Stimulated activated CD8-positive, alpha-beta memory T cell treated with anti-CD3 and anti-CD28 coated beads, Interleukin-12 subunit alpha, Interleukin-12 subunit beta, amount 100 ng/mL, for 1 hour (primary cell): ENCODE measurements around the gene ELL.
"Not testable (repeated sequence)": the region's sequence is repeated elsewhere in the genome, so short reads cannot be mapped to it uniquely, and the experiment has no call there.

Source experiments
- DNase-seq: peaks from one replicate; pipeline ENCODE4 v3.0.0-alpha.2; 2020; ENCODE audit warnings: low read depth

Gene ELL

DNA sequence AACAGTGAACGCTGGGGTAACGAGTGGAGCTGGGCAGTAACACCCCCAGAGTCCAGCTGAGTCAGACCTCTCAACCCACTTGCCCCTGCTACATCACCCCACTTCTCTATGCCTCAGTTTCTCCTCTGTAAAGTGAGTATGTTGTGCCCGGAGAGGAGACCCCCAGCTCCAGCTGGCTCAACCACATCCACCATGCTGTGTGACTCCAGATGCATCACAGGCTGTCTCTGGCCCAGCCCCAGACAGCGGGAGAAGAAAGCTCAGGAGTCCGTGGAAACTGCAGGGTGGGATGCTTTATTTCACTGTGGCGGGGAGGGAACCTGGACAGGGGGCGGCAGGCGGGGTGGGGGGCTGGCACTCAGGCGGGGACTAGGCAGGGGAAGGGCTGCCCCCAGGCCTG is 9.6 kb upstream of the ELL start:
- DNase-seq = no peak

DNA sequence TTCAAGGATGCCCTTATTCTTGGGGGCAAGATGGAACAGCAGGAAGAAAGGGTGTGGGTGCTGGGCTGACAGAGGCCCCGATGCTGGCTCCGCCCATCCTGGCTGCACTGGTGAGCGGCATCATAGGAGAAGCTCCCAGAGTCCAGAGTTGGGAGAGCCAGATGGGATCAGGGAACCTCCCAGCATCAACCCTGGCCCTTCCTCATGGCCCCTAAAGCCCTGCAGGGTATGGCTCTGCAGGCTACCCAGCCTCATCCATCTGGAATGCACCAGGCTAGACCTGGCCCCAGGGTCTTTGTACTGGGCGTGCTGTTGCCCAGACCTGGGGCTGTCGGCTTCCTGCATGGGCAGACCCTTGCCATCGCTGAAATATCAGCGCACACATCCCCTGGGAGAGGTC is 7.9 kb upstream of the ELL start:
- DNase-seq = no peak

DNA sequence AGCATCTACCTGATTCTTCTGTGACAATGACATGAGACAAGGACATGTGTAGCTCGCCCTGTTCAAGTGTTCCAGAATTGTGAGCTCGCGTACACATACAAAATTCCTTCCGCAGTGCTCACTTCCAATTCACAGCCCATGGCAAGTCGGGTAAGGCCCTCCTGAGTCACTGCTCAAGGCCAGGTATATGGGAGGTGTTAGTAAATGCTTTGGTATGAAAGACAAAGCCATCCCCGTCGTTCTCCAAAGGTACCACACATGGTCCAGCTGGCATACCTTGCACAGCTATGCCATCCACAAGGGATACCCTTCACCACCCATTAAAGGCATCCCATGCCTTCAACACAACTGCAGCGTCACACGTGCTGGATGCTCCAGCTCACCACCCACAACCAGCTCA is 4.4 kb upstream of the ELL start:
- no peak for DNase-seq

DNA sequence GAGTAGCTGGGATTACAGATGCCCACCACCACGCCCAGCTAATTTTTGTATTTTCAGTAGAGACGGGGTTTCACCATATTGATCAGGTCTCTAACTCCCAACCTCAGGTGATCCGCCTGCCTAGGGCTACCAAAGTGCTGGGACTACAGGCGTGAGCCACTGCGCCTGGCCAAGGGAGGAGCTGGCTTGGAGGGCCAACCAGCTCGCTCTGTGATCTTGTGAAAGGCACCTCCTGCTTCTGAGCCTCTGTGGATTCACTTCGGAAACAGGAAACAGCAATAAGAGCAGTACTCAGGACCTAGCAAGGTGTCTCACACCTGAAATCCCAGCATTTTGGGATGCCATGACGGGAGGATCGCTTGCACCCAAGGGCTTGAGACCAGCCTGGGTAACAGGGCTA is 2.0 kb upstream of the ELL start:
- no peak for DNase-seq

DNA sequence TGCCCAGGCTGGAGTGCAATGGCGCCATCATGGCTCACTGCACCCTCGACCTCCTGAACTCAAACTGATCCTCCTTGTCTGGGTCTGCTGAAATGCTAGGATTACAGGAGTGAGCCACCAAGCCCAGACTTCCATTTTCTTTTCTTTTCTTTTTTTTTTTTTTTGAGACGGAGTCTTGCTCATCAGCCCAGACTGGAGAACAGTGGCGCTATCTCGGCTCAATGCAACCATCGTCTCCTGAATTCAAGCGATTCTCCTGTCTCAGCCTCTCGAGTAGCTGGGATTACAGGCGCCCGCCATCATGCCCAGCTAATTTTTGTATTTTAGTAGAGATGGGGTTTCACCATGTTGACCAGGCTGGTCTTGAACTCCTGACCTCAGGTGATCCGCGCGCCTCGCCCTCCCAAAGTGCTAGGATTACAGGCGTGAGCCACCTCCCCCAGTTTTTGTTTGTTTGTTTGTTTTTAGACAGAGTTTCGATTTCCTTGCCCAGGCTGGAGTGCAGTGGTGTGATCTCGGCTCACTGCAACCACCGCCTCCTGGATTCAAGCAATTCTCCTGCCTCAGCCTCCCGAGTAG is 1.1 kb upstream of the ELL start:
- not testable (repeated sequence) for DNase-seq

DNA sequence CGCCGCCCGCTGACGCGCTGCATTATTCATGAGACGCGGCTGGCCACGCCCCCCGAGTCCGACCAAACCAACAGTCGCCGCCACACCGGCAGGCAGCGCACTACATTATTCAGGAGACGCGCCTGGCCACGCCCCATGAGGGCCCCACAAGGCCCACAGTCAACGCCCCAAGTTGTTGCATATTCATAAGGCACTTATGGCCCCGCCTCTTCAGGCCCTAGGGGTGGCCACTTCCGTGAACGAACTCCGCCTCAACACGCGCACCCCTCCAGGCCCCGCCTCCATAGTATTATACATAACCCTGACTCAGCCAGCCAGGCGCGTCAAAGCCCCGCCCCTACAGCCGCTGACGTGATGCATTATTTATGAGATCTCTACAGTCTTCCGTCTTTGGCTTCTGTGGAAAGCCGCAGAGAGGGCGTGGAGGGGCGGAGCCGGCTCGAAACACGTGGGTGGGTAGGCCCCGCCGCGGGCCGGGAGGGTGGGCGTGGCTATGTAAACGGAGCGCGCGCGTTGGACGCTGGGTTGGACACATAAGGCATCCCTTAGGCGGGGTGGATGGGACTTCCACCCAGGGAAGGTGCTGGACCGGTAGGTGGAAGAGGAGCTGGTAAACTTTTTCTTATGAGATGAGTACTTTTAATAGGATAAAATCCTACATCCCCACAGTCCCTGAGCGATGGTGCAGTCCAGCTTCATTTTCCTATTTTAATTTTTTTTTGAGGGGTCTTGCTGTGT is 423 bp upstream of the ELL start:
- peak; percentile 100 for DNase-seq

DNA sequence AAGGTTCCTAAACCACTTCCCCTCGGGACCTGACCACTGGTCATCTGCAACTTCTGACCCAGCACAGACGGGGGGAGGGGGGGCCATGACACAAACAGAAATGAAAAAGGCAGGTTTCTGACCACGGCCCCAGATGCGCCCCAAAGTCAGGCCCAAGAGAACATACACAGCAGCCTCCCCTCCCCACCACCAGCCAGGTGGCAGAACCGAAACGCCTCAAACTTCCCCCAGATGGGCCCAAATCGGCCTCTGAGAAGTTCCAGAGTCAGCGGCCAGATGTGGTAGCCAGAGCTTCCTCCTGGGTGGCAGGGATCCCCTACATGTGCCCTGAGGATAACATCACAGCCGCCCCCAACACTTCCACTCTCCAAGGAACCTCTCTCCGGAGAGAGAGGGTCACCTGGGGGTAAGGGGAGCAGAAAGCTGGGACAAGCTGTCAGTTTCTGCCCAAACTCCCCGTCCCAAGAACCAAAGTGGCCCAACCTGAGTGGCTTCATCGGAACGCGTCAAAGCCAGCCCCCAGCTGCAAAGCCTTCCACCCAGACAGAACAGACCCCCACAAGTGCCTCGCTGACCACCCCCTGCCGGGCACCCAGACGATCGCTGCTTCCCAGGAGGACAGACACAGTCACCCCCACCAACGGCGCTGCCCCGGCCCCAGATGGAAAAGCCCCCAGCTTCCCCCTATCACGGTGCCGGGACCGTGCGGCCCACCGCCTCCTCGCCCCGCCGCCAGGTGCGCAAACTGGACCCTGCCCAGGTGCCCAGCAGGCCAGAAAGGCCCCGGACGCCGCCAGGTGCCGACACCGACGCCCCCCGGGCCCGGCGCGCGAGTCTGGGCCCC is 800 bp downstream of the ELL start:
- no peak for DNase-seq

DNA sequence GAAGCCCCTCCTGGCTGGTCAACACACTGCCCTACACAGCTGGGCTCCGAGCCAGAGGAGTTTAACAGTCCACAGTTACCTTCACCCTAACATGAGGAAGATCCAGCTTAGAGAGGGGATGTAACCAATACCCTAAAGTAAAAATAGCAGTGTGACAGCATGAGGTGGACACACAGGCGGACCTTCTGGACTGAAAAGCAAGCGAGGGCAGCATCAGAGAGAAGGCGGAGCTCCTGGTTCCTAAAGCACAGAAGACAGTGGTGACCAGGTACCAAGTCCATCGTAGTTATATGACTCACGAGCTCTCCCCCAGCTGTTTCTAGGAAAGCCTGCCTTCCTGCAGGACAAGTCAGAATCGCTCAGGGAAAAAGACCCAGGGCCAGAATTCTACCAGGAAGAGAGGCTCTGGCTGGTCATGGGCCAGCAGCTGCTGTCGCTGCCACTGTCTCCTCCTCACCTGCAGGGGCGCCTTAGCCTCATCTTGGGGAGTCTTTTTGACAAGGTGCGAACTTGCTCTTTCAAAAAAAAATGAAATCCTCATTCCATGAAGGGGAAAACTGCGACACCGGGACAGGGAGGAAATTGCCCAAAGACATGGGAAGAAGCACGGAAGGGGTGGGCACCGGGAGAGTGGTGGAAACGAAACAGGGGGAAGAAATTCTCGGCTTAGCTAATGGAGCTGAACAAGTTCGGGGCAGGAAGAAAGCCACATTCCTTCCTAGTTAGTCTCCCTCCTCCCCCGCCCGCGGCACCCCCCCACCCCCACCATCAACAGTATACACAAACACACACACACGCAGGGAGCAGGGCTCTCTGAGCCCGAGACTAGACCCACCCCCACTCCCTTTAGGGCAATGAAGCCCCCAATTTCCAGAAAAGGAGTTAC is 1.7 kb downstream of the ELL start:
- no peak for DNase-seq

DNA sequence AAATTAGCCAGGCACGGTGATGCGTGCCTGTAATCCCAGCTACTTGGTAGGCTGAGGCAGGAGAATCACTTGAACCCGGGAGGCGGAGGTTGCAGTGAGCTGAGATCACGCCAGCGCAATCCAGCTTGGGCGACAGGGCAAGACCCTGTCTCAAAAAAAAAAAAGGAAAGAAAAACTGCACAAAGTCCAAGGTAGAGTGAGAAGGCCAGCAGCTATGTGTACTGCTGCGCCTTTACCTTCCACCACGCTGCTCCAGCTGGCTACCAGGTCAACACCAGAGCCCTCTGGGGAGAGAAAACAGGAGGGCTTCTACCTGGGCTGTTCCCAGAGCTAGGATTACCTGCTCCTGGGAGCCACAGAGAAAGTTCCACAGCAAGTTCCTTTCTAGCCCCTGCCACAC is 3.2 kb downstream of the ELL start:
- no peak for DNase-seq

DNA sequence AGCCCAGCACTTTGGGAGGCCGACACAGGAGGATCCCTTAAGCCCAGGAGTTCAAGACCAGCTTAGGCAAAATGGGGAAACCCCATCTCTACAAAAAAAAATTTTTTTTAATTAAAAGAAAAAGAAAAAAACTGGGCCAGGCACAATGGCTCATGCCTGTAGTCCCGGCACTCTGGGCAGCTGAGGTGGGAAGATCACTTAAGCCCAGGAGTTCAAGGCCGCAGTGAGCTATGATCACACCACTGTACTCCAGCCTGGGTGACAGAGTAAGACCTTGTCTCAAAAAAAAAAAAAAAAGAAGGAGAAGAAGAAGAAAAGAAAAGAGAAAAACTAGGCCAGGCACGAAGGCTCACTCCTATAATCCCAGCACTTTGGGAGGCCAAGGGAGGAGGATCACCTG is 4.3 kb downstream of the ELL start:
- DNase-seq = no peak

DNA sequence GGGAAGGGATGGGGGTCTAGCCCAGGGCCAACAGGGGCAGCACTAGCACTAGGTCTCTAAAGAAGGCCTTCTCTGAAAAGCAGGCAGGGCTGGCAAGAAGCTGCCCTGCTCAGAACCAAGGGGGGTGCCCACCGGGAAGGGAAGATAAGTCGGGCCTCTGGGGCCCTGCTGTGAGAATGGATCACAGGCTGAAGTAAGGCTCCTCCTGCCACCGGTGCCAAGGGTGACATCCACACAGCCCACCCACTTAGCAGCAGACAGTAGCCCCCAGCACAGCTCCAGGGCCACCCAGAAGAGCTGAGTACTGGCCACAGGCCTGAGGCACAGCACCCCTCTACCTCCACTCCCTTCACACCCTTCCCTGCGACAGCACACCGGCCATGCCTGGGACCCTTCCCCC is 5.9 kb downstream of the ELL start:
- no peak for DNase-seq

DNA sequence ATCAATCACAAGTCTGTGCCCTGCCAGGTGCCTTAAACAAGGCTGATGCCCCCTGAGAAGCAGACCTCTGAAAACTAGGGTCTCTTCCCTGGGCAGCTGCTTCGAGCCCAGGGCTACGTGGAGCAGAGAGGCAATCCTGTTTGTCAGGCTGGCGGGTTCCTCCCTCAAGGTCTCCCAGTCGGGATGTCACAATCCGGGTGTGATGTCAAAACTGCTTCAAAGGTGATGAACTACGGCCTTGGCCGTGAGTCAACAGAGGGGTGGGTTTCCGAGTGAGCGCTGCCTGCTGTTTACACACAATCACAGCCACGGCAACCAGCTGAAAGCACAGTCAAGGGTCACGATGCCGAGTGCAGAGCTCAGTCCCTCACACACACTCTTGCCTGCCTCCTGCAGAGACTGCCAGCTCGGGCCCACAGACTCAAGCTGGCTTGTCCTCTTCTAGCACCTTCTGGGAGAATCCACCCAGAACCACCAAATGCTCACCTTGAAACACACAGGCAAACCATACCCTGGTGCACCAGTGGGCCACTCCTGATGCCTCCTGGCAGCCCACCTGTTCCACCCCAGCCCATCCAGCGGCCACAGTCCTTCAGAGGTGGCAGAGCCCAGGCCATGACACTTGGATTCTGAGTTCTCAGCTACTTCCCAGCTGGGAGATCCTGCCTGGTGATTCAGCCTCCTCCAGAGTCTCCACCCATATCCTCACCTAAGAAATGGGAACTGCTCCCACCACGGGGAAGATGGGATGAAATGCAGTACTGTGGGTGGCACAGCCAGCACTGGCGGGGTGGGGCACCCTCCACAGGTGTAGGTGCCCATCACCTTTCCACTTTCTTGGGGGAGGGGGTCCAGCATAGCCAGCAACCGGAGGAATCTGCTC is 6.8 kb downstream of the ELL start:
- DNase-seq = no peak

DNA sequence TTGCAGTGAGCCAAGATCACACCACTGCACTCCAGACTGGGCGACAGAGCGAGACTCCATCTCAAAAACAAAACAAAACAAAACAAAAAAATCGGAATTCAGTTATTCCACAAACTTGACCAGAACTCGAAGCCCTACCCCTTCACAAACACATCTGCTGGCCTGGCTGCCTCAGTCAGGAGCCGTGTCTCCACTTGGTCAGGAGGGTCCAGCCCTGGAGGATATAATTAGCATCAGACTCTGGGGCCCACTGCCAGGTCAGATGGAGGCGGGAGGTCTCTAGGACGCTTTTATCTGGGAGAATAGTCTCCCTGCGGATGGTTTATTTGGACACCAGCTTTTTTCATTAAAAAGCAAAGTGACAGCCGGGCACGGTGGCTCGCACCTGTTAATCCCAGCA is 8.0 kb downstream of the ELL start:
- no peak for DNase-seq

DNA sequence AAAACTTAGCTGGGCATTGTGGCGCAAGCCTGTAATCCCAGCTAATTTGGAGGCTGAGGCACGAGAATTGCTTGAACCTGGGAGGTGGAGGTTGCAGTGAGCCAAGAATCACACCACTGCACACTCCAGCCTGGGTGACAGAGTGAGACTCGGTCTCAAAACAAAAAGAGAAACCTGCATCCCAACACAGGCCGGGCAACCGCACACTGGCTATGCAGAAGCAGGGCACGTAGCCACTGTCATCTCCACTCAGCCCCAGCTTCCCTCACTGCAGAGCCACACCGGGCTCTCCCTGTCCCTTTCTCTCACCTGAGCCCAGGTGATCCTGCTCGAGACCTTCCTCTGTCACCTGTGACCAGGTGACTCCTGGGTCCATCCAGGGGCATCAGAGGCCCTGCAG is 11.7 kb downstream of the ELL start:
- DNase-seq = no peak

DNA sequence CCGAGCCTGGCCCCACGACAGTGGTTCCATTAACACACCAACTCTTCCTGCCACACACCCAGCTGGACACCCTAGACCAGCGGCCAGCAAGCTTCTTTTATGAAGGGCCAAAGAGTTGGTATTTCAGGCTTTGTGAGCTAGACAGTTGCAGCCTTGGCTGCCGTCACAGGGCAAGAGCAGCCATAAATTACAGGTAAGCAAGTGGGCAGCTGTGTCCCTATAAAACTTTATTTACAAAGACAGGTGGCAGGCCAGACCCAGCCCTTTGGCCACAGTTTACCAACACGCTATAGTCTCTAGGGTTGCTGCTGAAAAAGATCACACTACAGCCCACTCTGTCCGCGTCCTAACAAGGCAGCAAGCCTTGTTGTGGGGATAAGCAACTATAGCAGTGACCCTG is 13.3 kb downstream of the ELL start:
- DNase-seq = no peak

DNA sequence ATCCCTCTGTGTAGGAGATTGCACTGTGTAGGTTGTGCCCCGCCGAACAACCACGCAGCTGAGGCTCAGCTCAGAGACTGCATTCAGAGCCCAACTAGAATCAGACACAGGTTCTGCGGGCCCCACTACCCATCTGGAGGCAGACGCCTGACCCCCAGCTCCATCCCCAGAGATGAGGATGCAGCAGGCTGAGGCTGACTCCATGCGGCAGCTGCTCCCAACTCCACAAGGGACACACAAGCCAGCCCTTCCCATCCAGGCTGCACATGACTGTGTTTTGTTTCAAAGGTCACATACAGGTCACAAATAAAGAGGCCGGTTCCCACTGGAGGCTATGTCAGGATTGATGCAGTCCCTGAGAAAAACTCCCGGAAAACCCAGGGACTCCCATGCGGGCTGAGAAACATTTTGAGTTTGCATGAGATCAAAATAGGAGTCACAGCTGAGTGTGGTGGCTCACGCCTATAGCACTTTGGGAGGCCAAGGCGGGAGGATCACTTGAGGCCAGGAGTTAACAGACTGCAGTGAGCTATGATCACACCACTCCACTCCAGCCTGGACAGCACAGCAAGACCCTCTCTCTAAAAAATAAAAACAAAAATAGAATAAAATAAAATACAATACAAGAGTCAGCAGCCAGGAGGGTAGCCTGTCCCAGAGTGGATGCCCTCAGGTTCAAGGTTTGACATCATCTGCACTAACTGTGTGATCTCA is 14.0 kb downstream of the ELL start:
- no peak for DNase-seq

DNA sequence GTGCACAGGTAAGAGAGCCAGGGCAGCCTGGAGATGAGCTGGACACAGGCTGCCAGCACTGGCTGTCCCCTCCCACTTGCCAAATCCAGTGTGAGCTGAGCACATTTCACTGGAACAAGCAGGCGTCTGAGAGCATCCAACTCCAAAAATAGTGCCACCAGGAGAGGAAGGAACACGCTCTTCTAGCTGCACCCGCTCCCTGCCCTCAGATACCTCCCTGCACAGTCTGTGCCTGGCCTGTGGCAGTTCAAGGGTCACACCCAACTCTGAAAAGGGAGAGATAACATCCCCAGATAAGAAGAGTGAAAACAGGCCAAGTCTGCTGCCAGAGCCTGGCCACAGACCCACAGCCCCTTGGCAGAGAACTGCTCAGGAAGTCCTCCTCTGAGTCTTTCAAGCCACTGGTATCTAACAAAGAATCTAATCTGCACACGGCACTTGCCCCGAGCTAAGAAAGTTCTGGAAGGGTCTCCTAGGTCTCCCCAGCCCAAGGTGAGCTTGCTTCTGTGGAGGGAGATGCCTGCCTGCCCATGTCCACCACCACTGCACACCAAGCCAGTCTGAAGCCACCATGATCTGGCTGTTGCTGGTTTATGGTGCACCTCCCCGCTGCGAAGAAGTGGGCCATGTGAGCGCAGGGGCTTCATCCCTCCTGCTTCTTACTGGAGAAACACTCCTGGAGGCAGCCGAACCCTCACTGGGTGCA is 14.7 kb downstream of the ELL start:
- no peak for DNase-seq

DNA sequence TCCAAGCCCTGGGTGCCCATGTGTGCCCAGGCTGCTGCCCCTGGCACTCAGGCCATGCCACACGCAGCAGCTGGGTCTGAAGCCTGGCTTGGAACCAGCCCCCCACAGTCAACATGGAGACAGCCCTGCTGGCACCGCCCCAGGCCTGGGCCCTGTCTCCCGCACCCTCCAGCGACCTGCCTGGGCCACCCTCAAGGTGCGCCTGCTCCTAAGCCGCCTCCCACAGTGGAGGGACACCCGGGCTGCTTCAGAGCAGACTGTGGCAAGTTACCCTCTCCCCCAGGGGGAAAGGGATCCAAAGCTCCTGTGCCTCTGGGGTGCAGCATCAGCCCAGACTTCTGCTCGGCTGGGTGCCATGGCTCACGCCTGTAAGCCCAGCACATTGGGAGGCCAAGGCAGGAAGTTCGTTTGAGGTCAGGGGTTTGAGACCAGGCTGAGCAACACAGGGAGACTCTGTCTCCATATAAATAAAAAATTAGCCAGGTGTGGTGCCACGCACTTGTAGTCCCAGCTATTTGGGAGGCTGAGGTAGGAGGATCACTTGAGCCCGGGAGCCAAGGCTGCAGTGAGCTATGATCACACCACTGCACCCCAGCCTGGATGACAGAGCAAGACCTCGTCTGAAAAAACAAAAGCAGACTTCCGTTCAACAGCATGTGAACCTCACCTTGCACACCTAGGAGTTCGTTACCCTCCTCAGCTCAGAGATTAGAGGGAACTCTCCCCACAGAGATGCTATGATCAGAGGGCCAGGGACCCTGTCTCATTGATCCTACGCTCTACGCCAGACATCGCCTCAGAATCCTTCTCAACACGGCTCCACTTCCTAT is 15.6 kb downstream of the ELL start:
- no peak for DNase-seq
